ENCODE measurements around the gene HSF2BP. TPM values are rescaled to one million over a fixed set of nuclear protein-coding genes. Genes with fewer than 3 reads are reported as not detected.
A peak's percentile ranks its signal among the peaks of the same experiment; 100 is the strongest.
"Not testable (repeated sequence)": the region's sequence is repeated elsewhere in the genome, so short reads cannot be mapped to it uniquely, and the experiment has no call there.

Gene HSF2BP
- total RNA-seq, 1 experiment from 2014 or later: 0.96 TPM

DNA sequence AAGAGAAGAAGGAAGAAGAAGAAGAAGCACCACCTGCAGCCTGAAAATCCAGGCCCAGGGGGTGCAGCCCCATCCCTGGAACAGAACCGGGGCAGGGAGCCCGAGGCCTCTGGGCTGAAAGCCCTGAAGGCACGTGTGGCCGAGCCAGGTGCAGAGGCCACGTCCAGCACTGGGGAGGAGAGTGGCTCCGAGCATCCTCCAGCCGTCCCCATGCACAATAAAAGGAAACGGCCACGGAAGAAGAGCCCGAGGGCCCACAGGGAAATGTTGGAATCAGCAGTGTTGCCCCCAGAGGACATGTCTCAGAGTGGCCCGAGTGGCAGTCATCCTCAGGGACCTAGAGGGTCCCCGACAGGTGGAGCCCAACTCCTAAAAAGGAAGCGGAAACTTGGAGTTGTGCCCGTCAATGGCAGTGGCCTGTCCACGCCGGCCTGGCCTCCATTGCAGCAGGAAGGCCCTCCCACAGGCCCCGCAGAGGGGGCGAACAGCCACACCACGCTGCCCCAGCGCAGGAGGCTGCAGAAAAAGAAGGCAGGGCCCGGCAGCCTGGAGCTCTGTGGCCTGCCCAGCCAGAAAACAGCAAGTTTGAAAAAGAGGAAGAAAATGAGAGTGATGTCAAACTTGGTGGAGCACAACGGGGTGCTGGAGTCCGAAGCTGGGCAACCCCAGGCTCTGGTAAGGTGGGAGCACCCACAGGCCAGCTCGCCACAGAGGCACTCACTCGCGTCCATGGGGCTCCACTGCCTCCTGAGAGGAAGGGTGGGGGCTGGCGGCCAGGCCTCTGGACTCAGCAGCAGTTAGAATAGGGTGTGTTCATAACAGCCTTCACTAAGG is 28.5 kb upstream of the HSF2BP start:
- DNase-seq (ENCODE audit: low read depth): no peak

DNA sequence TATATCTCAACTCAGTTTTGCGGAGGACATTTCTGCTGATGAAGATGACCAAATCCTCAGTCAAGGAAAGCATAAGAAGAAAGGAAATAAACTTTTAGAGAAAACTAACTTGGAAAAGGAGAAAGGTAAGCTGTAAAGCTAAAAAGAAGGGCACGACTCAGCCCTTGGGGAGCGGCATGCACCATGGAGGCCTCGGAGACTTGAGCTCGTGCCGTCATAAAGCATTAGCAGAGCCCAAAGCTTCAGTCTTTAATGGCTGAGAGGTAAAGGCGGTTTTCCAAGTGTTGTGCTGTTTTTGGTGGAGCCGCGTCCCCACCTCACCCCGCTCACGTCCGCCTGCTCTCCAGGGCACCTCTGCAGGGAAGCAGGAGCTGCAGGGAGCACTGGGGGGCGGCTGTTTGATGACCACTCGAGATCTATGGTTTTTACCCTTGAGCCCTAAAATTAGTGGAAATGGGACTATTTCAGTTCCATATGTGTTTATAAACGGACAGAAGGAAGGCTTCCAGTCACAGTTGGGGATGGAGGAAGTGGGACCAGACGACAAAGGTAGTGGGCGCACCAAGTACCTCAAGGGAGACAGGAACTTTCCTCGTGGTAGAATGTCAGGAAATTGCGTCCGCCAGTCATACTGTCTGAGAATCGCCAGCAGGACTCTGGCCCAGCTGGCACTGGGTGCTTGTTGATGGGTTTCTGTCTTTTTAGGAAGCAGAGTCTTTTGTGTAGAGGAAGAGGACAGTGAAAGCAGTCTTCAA is 27.7 kb upstream of the HSF2BP start:
- no peak for DNase-seq (ENCODE audit: low read depth)

DNA sequence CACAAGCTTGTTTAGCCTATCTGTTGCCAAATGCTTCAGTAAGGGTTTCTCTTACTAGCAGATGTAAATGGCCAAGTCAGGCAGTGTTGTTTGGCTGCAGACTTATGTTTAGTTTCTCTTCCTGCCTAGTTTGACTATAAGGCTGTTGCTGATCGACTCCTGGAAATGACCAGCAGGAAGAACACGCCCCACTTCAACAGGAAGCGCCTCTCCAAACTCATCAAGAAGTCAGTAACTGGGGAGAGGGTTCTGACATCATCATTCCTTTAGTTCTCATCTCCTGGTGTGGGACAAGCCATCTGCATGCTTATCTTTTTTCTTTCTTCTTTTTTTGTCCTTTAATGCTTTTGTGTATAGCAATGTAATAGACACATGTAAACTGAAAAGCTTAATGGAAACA is 25.1 kb upstream of the HSF2BP start:
- DNase-seq (ENCODE audit: low read depth): no peak

DNA sequence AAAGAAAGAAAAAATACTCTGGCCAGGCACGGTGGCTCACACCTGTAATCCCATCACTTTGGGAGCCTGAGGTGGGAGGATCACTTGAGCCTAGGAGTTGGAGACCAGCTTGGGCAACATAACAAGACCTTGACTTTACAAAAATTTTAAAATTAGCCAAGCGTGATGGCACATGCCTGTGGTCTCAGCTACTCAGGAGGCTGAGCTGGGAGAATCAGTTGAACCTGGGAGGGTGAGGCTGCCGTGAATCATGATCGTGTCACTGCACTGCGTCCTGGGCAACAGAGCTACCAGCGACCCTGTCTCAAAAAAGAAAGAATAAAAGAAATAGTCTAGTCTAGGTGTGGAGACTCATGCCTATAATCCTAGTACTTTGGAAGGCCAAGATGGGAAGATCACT is 22.4 kb upstream of the HSF2BP start:
- no peak for DNase-seq (ENCODE audit: low read depth)

DNA sequence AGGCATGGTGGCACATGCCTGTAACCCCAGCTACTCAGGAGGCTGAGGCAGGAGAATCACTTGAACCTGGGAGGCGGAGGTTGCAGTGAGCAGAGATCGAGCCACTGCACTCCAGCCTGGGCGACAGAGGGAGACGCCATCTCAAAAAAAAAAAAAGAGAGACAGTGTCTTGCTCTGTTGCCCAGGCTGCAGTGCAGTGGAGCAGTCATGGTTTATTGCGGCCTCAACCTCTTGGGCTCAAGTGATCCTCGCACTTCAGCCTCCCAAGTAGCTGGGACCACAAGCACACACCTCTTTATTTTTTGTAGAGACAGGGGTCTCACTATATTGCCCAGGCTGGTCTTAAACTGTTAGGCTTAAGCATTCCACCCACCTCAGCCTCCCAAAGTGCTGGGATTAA is 21.1 kb upstream of the HSF2BP start:
- DNase-seq (ENCODE audit: low read depth): not testable (repeated sequence)

DNA sequence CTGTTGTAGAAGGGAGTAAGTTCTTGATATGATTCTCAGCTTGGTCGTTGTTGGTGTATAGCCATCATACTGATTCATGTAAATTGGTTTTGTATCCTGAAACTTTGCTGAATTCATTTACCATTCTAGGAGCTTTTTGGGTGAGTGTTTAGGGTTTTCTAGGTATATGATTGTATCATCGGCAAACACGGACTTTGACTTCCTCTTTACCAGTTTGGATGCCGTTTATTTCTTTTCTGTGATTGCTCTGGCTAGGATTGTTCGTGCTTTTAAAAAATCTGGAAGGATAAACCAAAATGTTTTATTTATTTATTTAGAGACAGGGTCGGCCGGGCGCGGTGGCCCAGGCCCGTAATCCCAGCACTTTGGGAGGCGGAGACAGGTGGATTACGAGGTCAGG is 20.7 kb upstream of the HSF2BP start:
- no peak for DNase-seq (ENCODE audit: low read depth)

DNA sequence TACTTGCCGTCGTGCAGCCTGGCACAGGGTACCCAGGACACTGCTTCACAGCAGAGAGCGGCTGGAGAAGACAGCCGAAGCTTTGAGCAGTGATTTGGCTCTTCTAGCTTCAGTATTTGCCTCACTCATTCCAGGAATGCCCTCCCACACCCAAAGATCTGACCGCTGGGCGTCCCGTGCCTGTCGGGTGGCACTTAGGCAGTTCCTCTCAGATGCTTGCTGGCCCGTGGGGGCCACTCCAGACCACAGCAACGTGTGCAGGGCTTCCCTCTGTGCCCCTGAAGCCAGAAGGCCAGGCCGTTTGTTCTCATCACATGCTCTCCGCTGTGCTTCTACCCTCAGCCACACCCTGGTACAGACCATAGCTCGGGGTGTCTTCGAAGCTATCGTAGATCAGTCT is 17.1 kb upstream of the HSF2BP start:
- DNase-seq (ENCODE audit: low read depth): no peak

DNA sequence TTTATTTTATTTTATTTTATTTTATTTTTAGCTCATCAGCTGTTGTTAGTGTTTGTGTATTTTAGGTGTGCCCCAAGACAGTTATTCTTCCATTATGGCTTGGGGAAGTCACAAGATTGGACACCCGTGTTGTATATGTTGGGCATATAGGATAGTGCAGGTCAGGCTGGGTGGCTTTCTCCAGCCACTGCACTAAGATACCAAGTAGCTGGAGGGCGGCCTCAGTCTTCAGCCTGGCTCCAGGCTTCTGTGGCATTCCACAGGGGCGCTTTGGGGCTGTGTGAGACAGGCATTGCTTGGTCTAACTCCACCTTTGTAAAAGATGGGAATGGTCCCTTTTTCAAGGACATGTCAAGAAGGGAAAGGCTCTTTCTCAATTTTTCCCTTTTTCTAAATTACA is 16.6 kb upstream of the HSF2BP start:
- no peak for DNase-seq (ENCODE audit: low read depth)

DNA sequence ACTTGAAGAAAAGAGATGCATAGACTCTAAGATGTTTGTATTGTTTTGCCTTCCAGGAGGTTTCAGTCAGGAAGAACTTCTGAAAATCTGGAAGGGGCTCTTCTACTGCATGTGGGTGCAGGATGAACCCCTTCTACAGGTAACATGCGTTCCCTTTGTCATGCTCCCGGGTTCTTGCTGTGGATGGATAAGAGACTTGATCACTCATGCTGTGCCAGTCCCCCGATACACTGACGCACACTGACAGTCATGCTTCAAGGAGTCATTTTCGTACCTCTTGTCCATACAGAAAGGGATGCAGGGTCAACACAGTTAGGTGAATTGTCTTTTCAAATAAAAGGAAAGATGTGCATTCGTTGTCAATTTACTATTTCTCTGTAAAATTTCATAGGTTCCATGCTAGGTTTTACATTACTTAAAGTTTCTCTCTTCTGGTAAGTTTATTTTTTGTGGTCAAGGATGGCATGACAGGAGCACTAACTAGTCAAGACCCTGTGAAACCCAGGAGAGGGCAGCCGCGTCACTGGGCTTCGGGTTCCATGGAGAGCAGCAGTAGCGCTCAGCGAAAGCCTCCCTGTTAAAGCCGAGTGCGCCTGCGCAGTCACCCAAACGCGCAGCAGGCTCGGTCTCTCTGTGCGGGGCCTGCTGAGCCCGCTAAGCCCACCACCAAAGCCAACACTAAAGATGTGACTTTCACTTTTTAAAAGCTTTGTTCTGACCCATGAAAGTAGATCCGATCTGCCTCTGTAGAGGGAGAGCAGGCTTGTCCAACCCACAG is 10.7 kb upstream of the HSF2BP start:
- DNase-seq (ENCODE audit: low read depth): no peak

DNA sequence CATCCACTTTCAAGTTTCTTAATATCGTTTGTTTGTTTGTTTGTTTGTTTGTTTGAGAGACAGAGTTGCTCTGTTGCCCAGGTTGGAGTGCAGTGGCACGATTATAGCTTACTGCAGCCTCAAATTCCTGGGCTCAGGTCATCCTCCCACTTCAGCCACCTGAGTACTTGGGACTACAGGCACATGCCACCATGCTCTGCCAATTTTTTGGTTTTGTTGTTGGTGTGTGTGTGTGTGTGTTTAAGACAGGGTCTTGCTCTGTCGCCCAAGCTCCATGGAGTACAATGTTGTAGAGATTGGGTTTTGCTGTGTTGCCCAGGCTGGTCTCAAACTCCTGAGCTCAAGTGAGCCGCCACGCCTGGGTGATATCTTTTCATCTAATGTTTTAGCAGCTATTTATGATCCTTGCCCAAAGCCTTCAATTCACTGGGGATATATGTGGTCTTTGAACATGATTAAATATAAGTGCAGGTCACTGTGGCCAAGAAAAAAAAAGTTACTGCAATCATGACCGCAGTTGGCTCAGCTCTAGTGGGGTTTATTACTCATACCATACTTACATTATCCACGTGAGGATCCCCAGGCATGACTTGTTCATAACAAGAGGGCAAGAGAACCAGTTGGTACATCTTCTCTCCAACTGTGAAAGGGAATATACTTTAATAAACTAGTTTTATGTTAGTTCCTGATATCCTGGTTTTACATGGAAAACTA is 8.1 kb upstream of the HSF2BP start:
- peak; percentile 81 for DNase-seq (ENCODE audit: low read depth)

DNA sequence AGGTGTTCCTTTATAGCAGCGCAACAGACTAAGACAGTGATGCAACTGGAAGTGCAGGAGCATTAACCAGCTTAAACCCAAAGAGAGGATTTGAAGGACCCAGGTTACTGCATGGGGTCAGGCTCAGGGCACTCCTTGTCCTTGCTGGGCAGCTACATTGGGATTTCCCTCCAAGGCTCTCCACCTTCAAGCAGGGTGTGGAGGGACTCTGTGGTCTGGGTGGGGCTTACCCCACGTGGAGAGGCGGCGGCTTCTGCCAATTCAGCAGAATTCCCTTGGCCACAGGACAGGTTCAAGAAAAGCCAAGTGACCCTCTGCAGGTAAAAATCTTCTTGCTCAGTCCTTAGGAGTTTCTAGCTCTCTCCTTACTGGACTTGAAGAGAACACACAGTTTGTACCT is 6.6 kb upstream of the HSF2BP start:
- no peak for DNase-seq (ENCODE audit: low read depth)

DNA sequence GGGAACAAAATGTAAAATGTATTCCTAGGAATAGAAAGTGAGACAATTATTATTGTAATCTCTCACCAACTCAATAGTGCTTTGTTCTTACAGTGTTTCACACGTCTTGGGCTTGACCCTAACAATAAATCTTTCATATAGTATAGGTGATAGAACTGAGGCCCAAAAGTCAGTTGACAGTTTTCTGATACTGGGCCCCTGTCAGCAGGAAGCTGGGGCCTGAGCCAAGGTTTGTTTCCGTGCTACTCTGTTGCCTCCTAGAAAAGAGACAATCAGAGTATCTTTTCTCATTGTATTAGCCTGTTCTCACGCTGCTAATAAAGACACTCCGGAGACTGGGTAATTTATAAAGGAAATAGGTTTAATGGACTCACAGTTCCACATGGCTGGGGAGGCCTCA is 5.1 kb upstream of the HSF2BP start:
- no peak for DNase-seq (ENCODE audit: low read depth)

DNA sequence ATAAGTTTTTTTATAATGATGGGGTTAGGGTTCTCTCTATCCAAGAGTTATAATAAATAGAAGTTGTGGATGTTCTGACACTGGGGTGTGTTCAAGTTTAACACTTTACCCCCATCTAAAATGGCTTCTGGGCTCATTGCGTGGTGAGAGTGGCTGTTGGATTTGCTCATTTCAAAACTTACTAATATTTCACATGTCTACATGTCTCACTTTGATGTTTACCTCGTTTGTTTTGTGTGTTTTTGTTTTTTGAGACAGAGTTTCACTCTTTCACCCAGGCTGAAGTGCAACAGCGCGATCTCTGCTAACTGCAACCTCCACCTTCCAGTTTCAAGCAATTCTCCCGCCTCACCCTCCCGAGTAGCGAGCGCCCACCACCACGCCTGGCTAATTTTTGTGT is 3.7 kb upstream of the HSF2BP start:
- DNase-seq (ENCODE audit: low read depth): no peak

DNA sequence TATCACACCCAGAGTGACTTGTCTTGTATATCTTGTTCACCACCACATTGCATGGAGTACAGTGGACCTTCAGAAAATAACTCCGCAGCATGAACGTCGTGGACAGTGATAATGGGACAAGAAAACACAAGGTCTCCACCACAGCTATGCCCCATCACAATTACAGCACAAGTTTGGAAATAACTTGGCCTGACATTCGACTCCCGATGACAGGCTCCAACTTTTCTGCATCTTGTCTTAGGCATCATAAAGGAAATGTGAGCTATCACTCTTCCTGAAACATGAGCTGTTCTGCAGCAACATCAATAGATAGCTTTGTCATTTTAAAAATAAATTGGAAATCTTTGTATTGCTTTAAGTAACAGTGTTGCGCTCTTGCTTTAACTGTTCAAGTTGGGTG is 3.0 kb upstream of the HSF2BP start:
- DNase-seq (ENCODE audit: low read depth): no peak

DNA sequence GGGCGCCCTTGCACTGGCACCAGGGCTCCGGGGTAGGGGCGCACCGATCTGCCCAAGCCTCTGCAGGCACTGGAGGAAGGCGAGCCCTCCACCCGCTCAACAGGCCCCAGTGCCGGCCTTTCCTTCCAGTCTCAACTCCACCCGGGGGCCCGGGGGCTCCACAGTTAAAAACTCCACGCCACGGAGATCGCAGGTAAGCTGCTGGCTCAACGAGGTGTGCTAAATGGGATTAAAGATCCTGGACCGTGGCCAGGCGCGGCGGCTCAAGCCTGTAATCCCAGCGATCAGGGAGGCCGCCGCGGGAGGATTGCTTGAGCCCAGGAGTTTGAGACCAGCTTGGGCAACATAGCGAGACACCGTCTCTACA is 536 bp downstream of the HSF2BP start:
- no peak for DNase-seq (ENCODE audit: low read depth)

DNA sequence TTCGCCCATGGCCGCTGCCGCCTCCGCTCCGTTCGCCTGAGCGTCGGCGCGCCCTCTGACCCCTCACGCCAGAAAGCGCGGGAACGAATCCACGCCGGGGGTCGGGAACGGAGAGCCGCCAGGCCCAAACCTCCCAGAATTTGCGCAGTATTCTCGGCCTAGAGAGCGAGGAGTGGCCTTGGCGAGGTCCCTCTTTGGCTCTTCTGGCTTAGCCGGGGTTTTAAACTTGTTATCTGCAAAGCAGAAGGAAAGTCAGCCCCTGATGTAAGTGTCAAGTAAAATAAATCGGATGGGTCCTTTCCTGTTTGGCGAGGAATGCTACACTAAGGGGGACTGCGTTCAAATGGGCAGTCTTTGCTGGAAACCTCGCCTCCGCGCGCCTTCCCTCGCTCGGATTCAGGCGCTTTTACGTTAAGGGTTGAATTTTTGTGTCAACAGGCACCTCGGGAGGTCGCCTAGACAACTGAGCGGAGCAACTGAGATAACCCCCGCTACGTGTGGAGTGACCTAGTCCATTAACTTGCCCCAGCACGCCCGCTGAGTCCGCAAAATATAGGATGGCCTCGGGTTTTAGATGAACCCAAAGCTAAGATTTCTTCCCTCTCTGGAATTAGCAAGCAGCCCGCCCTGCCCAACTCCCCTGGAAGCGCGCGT is 1.1 kb downstream of the HSF2BP start:
- no peak for DNase-seq (ENCODE audit: low read depth)

DNA sequence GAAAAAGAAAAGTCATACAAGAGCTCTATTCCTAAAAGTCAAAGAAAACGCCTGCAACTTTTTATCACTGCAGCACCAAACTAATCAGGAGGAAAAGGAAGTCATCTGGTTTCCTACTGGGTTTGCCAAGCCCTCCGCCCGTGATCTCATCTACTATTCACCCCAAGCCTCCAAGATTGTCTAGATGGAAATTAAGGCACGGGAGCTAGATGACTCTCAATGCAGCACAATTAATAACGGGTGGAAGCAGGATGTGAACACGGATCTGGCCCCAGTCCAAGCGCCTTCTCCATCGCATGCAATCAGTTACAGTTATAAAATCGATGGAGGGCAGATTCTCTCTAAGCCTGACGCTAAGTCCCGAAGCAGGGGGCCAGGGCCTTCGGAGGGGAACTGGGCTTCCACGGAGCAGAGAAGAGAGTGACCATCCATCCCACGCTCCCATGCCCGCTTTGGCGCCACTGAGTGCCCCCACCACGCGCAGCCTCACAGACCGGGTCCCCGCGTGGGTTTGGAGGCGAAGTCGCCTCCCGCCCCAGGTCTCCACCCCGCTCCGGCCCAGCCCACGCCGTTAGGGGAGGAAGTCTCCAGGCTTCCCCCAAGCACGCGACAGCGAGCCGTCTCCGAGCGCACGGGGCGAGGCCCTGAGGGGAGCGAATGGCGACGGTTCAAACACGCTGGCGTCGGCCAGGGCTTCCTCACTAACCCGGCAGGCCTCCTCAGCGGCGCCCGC is 1.8 kb downstream of the HSF2BP start:
- DNase-seq (ENCODE audit: low read depth): no peak

DNA sequence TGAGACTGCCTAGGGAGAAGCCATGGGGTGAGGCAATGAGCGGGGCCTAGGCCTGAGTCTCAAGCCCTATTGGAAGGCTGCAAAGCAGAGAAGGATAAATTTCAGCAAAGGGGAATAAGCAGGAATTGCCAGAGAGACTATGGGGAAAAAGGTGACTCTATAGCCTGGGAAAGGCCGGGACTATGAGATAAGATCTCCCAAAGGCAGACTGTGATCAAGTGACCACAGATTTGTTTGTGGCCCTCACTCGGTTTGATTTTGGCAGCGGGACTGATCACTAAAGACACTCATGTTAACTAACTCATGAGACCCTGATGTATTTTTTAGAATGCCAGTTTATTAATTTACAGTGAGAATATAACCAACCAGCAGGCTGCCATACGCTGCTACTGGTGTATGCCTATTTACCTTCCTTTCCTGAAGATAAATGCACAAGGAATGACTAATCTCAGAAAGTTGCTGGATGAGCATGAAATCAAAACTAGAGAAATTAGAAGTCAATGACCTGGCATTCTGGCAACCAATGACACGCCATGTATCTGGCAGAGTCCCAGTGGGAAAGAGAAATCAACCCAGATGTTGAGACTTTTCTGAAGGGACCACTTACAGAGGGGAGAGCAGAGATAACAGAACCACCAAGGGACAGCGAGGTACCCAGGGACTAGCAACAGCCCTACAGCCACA is 4.3 kb downstream of the HSF2BP start:
- peak; percentile 70 for DNase-seq (ENCODE audit: low read depth)

DNA sequence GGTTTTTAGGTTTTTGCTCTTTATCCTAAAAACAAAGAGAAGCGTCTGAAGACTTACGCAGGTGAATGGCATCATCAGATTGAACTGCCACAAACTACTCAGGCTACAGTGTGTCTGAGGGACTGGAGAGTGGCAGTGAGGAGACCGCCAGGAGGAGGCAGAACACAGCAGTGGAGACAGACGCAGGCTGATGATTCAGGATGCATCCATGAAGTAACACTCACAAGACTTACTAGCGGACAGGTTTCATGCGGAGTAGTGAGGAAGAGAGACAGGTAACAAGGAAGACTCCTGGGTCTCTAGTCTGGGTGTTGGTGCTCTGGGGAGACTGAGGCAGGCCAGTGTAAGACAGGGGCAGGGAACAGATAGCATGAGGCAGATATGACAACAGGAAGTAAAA is 5.7 kb downstream of the HSF2BP start:
- DNase-seq (ENCODE audit: low read depth): no peak

DNA sequence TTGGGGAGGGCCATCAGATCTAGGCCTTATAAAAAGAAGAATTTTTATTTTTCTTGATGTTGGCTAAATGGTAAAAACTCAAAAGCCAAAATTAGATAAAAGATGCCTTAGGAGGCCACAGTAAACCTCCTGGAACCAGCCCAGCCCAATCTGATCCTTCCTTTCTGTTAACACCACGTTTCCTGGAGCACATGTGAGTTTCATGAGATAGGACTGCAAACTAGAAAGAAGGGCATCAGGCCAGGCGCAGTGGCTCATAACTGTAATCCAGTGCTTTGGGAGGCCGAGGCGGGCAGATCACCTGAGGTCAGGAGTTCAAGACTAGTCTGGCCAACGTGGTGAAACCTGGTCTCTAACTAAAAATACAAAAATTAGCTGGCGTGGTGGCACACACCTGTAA is 6.7 kb downstream of the HSF2BP start:
- no peak for DNase-seq (ENCODE audit: low read depth)

Measured in RPMI7951 (cell line).